Hematopoietic multipotent progenitor cell treated with erythropoietin and hydrocortisone succinate and interleukin-3 and kit ligand, for 15 days (in vitro differentiated cells): ENCODE data around the gene LBP.
"Not testable (repeated sequence)": the region's sequence is repeated elsewhere in the genome, so short reads cannot be mapped to it uniquely, and the experiment has no call there.

Source experiments
- DNase-seq: peaks from one replicate; pipeline ENCODE4 v3.0.0-alpha.2; 2015; ENCODE audit warnings: low spot score

Gene LBP

GRCh38 chr20:38395751-38396395 is 49.6 kb downstream of the LBP start:
- DNase-seq, result not testable (repeated sequence)

GRCh38 chr20:38402089-38402488 is 55.8 kb downstream of the LBP start:
- no peak for DNase-seq

DNA sequence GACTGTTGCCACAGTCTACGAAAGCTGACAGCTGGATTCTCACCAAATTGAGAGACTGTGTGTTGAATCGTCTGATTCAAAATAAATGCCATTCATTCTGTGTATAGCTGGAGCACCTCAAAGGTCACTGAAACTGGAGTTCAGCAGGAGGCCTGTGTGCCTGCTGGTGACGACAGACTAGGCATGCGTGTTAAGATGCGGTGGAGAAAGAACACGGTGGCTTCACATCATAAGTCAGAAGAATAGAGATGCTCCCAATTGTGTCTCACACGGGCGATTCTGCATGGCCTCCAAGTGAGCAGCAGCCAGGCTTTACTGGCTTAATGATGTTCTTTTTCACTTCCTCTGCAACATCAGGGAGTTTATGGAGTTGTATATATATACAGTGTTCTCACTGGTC is 56.5 kb downstream of the LBP start:
- DNase-seq, result no peak

- DNase-seq, result no peak
Measured at GRCh38 chr20:38404016-38404415, 57.7 kb downstream of the LBP start.

DNA sequence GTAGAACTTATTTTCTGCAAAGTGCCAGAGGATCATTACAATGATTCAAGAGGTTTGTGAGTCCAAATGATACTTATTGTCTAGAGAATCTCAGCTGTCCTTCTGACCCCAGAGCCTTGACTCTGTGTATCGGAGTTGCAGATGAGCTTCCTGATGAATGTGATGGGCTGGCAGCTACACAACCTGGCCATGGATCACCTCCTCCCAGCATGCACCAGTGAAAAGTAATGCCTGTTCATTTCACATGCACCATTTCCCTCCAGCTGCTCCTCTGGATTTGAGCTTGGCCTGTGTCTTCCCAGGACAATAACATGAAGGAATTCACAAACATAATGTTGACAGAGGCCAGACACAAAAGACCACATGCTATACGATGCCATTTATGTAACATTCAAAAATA is 58.9 kb downstream of the LBP start:
- DNase-seq, result no peak

GRCh38 chr20:38406476-38406875 is 60.2 kb downstream of the LBP start:
- no peak for DNase-seq

GRCh38 chr20:38407321-38407720 is 61.0 kb downstream of the LBP start:
- no peak for DNase-seq

DNA sequence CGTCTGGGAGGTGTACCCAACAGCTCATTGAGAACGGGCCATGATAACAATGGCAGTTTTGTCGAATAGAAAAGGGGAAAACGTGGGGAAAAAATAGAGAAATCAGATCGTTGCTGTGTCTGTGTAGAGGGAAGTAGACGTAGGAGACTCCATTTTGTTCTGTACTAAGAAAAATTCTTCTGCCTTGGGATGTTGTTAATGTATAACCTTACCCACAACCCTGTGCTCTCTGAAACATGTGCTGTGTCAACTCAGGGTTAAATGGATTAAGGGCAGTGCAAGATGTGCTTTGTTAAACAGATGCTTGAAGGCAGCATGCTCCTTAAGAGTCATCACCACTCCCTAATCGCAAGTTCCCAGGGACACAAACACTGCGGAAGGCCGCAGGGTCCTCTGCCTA is 61.5 kb downstream of the LBP start:
- DNase-seq, result not testable (repeated sequence)

DNA sequence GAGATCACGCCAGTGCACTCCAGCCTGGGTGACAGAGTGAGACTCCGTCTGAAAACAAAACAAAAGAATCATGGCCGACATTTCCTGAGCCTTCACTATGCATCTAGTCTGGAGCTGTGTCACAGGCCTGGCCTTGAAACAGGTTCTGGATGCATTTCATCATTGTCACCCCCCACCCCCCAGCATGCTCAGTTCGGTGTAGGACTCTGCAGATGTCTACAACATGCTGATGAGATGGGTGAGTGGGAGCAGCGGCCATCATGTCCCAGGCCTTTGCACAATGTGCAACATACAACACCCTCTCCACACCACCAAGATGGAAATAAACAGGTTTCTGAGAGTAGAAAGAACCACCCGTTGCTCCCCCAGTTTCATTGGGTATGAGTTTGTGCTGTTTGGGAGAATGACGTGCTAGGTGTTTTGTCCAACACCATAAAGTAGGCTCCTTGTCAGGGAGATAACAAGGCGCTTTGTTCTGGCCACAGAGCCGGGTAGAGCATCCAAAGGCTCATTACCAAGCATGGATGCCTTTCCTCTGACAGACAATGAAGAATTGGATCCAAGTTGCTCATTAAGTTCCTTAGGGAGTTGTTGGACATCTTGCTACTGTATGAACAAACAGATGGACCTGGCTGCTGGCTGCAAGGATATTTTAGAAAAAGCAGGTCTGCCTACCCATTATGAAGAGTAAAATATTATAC is 66.7 kb downstream of the LBP start:
- no peak for DNase-seq

DNA sequence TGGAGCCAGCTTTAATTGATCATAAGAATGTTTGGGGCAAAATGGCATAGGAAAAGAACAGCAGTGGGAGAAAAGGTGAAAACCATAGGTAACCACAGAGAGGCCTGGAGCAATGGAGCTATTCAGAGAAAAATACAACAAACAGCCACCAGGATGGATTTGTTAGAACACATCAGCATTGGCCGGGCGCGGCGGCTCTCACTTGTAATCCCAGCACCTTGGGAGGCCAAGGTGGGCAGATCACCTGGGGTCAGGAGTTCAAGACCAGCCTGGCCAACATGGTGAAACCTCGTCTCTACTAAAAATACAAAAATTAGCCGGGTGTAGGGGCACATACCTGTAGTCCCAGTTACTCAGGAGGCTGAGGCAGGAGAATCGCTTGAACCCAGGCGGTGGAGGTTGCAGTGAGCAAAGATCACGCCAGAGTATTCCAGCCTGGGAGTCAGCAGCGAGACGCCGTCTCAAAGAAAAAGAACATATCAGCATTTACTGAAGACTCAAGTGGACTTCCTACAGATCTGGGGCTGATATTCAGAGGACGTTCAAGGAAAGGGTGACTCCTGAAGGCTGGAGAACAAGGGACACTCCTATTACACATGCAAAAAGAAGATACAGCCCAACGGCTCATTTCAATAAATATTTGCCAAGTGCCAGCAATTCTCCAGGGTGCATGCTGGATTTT is 68.6 kb downstream of the LBP start:
- DNase-seq, result no peak

GRCh38 chr20:38418509-38419204 is 72.4 kb downstream of the LBP start:
- no peak for DNase-seq

GRCh38 chr20:38420388-38421085 is 74.3 kb downstream of the LBP start:
- no peak for DNase-seq

DNA sequence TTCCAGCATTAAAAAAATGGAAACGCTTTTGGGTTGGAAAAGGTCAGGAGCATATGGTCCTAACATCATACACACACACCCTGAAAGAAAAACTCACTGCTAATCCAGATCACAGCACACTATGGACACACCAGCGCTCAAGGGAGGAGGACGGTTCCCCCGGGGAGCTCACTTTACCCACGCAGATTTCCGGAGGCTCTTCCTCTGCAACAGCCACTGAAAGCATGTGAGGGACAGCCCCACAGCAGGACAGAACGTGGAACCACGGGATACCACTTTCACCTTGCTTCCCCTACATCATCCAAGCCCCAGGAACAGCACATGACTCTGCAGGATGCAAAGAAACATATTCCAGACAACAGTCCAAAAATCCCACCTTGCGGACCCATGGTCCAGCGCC is 75.6 kb downstream of the LBP start:
- DNase-seq, result no peak

GRCh38 chr20:38423541-38423940 is 77.3 kb downstream of the LBP start:
- no peak for DNase-seq

DNA sequence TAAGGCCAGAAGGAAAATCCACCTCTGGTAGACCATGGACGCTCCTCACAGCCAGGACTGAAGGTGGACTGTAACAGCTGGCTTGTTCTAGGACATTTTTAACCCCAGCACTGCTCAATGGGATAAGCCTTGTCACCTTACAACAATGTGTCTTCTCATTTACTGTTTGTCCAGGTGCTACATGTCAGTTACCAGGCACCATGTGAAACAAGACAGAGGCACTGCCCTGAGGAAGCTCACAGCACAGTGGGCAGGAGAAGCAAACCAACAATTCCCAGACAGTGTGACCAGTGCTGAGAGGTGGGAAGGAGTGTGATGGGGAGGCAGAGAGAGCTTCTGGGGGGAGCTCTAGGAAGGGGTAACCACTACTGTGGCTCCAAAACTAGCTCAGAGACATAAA is 78.1 kb downstream of the LBP start:
- no peak for DNase-seq

DNA sequence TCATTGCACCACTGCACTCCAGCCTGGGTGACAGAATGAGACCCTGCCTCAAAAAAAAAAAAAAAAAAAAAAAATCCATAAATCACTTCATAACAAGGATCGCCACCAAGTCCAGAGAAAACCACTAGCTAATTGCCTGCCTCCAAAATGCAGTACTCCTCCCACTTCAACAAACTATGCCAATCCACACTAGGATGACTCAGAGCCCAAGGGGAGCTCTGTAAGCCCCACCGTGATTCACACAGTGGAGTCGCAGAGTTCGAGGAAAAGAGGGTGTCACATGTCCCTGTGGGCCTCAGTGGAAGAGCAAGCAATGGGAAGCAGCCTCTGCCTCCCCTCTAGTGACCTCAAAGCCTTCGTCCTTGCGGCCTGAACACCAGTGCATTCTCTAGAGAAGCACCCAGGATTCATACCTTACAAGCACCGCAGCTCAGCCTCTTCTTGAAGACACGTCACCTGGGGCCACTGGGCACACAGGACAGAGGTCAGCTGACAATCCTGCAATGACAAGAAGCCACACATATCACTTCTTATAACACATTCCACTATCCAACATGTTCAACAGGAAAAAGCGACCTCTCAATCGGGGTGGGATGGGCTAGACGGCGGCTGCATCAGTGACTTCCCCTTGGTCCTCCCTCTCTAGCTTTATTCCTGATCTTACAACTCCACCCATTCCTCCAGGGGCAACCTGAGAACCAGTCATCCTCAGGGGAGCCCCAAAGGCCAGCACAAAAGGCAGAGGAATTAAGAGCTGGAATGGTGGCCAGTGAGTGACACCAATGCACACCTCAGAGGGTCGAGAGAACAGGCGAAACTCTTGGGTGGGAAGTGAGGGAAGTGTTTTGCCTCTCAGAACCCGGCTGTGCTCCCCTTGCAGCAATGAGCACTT is 80.0 kb downstream of the LBP start:
- DNase-seq, result no peak
